ENCODE results near the gene TCF12. TPM values are rescaled to one million over a fixed set of nuclear protein-coding genes. Genes with fewer than 3 reads are reported as not detected.

TCF12 gene
- total RNA-seq, 1 experiment from 2014 or later = 157 TPM

- DNase-seq (ENCODE audit: low read depth) = no peak
These were observed 402.3 kb downstream of the TCF12 start for GRCh38 chr15:57320631-57321220.

GRCh38 chr15:57321485-57321884, 403.0 kb downstream of the TCF12 start:
- no peak for DNase-seq (ENCODE audit: low read depth)

GRCh38 chr15:57321973-57322601, 403.6 kb downstream of the TCF12 start:
- no peak for DNase-seq (ENCODE audit: low read depth)

- no peak for DNase-seq (ENCODE audit: low read depth)
These were observed 404.3 kb downstream of the TCF12 start for GRCh38 chr15:57322602-57323250.

GRCh38 chr15:57323299-57323805, 404.9 kb downstream of the TCF12 start:
- no peak for DNase-seq (ENCODE audit: low read depth)

- DNase-seq (ENCODE audit: low read depth) = peak; percentile 63
These were observed 405.6 kb downstream of the TCF12 start for GRCh38 chr15:57323806-57324589.

GRCh38 chr15:57324590-57324890, 406.1 kb downstream of the TCF12 start:
- DNase-seq (ENCODE audit: low read depth) = no peak

GRCh38 chr15:57324944-57325679, 406.7 kb downstream of the TCF12 start:
- no peak for DNase-seq (ENCODE audit: low read depth)

GRCh38 chr15:57326196-57326595, 407.8 kb downstream of the TCF12 start:
- DNase-seq (ENCODE audit: low read depth) = no peak

- DNase-seq (ENCODE audit: low read depth) = peak; percentile 97
These were observed 409.6 kb downstream of the TCF12 start for GRCh38 chr15:57327985-57328471.

GRCh38 chr15:57328479-57328878, 410.0 kb downstream of the TCF12 start:
- DNase-seq (ENCODE audit: low read depth) = no peak

- no peak for DNase-seq (ENCODE audit: low read depth)
These were observed 410.5 kb downstream of the TCF12 start for GRCh38 chr15:57328897-57329296.

- DNase-seq (ENCODE audit: low read depth) = peak; percentile 63
These were observed 411.3 kb downstream of the TCF12 start for GRCh38 chr15:57329582-57330367.

- peak; percentile 40 for DNase-seq (ENCODE audit: low read depth)
These were observed 412.3 kb downstream of the TCF12 start for GRCh38 chr15:57330619-57331340.

- no peak for DNase-seq (ENCODE audit: low read depth)
These were observed 413.9 kb downstream of the TCF12 start for GRCh38 chr15:57332326-57332725.

GRCh38 chr15:57333487-57333886, 415.0 kb downstream of the TCF12 start:
- DNase-seq (ENCODE audit: low read depth) = peak; percentile 56

- DNase-seq (ENCODE audit: low read depth) = peak; percentile 67
These were observed 415.8 kb downstream of the TCF12 start for GRCh38 chr15:57334257-57334656.

- DNase-seq (ENCODE audit: low read depth) = no peak
These were observed 416.9 kb downstream of the TCF12 start for GRCh38 chr15:57335293-57335715.

GRCh38 chr15:57335719-57336118, 417.3 kb downstream of the TCF12 start:
- peak; percentile 60 for DNase-seq (ENCODE audit: low read depth)

GRCh38 chr15:57337868-57338411, 419.5 kb downstream of the TCF12 start:
- DNase-seq (ENCODE audit: low read depth) = peak; percentile 70
